ENCODE data around the gene MFAP2.
A peak's percentile ranks its signal among the peaks of the same experiment; 100 is the strongest.
"Not testable (repeated sequence)": the region's sequence is repeated elsewhere in the genome, so short reads cannot be mapped to it uniquely, and the experiment has no call there.

Gene MFAP2

DNA sequence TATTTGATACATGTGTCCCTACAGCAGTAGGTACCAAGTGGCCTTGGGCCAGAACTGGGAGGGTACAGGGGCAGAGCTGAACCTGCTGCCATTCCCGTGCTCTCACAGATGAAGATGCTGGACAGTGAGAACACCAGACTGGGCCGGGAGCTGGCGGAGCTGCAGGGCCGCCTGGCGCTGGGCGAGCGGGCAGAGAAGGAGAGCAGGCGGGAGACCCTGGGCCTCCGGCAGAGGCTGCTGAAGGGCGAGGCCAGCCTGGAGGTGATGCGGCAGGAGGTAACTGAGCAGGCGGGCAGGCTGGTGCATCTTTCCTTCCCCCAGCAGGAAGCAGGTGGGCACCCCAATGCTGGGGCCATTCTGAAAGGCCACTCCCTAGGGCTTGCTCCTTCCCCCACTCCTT is 21.9 kb downstream of the MFAP2 start:
- DNase-seq: no peak

GRCh38 chr1:16957731-16958130 is 22.7 kb downstream of the MFAP2 start:
- DNase-seq: no peak

DNA sequence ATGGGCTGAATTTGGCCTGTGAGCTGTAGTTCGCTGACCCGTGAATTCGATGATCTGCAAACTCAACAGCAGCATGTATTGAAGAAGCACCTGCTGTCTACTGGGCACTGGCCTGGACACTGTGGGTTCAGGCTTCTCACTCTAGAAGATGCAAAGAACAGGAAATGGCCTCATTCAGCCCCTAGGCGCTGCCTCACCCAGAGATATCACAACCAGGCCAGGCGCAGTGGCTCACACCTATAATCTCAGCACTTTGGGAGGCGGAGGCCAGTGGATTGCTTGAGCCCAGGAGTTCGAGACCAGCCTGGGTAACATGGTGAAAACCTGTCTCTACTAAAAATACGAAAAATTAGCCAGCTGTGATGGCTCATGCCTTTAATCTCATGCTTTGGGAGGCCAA is 23.6 kb downstream of the MFAP2 start:
- no peak for DNase-seq

GRCh38 chr1:16955186-16955585 is 25.2 kb downstream of the MFAP2 start:
- DNase-seq: no peak

GRCh38 chr1:16954579-16954978 is 25.8 kb downstream of the MFAP2 start:
- DNase-seq: no peak

DNA sequence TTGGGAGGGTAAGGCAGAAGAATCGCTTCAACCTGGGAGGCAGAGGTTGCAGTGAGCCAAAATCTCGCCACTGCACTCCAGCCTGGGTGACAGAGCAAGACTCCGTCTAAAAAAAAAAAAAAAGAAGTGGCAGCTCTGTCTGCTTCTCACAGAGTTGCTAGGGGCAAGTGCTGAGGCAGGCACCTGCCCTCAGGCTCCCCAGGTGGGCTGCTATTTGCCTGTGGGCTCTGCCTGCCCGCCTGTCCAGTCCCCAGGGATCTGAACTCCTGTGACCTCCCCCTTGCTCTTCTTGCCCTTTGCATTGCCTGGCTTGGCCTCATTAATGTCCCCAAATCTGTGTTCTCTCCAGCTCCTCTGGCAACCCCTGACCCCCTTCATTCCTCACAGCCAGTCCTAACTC is 28.0 kb downstream of the MFAP2 start:
- not testable (repeated sequence) for DNase-seq

DNA sequence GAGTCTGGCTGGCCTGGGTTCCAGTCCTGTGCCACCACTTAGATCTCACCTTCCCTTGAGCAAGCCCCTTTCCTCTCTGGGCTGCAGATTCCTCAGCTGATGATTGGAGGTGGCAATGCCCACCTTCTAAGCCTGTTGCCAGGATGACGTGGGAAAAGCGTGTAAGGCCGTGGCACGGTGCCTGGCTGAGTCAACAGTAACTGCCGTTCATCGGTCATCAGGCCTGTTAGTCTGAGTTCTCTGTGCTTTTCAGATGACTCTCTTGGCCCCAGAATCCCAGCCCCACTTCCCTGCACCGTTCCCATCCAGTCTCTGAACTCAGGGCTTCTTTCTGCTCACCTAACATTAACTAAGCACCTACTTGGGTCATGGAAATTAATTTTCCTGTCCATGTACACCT is 31.4 kb downstream of the MFAP2 start:
- DNase-seq: not testable (repeated sequence)

DNA sequence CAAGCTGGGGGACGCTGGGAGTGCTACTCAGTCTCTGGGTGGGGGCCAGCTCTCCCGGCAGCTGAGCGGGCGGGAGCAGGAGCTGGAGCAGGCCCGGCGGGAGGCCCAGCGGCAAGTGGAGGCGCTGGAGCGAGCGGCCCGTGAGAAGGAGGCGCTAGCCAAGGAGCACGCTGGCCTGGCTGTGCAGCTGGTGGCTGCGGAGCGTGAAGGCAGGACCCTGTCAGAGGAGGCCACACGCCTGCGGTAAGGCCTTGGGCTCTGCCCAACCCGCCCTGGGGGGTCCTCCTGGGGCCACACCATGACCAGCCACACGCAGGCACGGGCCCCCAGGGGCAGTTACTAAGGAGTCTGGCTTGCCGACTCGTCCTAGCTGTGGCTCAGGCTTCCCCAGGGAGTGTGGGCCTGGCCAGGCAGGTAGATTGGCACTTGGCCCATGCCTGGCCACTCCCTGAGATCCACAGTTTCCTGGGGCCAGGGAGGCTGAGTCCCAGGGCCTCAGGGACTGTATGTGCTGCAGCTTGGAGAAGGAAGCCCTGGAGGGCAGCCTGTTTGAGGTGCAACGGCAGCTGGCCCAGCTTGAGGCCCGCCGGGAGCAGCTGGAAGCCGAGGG is 32.0 kb downstream of the MFAP2 start:
- DNase-seq: not testable (repeated sequence)

DNA sequence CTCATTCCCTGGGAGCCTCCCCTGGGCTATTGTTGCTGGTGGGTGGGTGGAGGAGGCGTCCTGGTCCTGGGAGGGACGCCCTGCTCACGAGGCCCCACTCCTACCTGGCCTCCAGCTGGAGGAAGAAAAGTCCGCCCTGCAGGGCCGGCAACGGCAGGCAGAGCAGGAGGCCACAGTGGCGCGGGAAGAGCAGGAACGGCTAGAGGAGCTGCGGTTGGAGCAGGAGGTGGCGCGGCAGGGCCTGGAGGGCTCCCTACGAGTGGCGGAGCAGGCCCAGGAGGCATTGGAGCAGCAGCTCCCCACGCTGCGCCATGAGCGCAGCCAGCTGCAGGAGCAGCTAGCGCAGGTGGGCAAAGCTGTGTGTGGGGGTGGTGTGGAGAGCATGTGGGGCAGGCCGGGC is 33.8 kb downstream of the MFAP2 start:
- no peak for DNase-seq

- not testable (repeated sequence) for DNase-seq
These were observed 34.2 kb downstream of the MFAP2 start for GRCh38 chr1:16946185-16946584.

DNA sequence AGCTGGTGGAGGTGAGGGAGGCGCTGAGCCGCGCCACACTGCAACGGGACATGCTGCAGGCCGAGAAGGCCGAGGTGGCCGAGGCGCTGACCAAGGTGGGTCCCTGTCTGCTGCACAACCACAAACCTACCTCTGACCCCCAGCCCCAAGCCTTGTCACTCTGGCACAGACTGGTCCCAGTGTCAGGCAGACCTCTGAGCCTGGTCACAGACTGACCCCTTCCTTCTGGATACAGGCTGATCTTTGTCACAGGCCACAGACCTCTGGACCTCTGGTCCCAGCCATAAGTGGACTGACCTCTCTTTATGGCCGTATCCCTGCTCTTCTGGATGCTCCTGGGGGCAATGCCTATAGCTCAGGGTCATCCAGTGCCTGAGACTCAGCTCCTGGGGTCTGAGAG is 34.9 kb downstream of the MFAP2 start:
- not testable (repeated sequence) for DNase-seq

GRCh38 chr1:16944038-16944437 is 36.4 kb downstream of the MFAP2 start:
- DNase-seq: no peak

GRCh38 chr1:16939386-16940180 is 40.8 kb downstream of the MFAP2 start:
- not testable (repeated sequence) for DNase-seq

DNA sequence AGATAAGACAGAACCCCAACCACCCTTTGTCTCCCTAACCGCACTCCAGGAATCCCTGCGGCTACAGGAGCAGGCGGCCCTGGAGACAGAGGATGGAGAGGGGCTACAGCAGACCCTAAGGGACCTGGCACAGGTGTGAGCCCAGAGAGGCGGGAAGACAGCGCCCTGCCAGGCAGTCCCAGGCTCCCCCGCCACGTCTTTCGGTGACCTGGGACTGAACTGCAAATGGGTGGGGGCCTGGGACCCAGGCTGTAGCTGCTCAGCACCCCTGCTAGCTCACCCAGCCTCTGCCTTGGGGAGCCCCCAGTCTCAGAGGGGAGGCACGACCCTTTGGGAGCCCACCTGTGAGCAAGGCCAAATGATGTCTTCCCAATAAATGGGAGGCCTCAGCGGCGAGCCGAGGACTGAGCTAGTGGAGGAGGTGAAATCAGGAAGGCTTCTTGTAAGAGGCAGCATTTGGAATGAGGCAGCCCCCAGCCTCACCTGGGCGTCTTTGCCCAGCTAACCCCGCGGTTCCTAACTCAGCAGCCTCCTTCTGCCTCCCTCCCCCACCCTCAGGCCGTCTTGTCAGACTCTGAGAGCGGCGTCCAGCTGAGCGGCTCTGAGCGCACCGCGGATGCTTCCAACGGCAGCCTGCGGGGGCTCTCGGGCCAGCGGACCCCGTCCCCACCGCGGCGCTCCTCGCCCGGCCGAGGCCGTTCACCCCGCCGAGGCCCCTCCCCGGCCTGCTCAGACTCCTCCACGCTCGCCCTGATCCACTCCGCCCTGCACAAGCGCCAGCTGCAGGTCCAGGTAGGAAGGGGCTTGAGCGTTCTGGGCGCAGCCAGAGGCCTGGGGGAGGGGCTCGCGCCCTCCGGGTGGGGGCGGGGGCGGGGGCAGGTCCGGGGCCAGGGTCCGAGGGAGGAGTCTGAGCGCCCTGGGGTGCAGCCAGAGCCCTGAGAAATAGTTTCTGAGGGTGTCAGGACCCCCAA is 41.8 kb downstream of the MFAP2 start:
- DNase-seq: no peak

- DNase-seq: not testable (repeated sequence)
These were observed 43.8 kb downstream of the MFAP2 start for GRCh38 chr1:16936580-16936979.

DNA sequence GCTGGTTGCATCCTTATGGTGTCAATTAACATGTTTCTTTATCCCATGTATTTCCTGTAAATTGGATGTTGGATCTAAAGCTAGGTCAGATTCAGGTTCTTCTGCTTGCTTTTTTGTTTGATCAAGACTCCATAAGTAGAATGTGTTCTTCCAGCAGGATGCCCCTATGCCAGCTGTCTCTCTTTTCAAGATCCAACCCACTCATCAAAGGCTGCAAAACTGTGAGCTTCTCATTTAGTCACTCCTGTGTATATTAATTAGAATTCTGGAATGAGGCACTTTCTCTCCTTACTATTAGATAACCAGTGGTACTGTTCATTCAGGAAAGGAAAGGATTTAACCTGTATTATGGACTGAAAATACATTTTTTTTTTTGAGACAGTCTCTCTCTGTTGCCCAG is 46.5 kb downstream of the MFAP2 start:
- not testable (repeated sequence) for DNase-seq

DNA sequence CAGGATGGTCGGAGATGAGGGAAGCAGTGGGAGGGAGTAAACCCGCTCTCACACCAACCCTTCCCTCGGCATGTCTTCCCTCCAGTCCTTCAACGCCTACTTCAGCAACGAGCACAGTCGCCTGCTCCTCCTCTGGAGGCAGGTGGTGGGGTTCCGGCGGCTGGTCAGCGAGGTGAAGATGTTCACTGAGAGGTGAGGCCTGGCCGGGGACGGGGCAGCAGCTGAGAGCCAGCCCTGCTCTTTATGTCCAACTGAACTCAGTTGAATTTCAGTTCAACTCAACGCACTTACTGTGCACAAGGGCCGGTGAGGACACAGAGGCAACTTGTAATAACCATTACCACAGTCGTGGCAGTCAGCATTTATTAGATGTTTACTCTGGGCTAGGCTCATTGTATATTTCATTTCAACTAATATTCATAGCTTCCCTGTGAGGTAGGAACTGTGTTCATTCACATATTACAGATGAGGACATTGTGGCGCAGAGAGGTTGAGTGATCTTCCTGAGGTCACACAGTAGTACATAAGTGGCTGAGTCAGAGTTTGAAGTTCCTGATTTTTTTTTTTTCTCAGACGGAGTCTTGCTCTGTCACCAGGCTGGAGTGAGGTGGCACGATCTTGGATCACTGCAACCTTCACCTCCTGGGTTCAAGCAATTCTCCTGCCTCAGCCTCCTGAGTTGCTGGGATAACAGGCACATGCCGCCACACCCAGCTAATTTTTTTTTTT is 49.0 kb downstream of the MFAP2 start:
- DNase-seq: peak; percentile 53 to 65 (median 55)

DNA sequence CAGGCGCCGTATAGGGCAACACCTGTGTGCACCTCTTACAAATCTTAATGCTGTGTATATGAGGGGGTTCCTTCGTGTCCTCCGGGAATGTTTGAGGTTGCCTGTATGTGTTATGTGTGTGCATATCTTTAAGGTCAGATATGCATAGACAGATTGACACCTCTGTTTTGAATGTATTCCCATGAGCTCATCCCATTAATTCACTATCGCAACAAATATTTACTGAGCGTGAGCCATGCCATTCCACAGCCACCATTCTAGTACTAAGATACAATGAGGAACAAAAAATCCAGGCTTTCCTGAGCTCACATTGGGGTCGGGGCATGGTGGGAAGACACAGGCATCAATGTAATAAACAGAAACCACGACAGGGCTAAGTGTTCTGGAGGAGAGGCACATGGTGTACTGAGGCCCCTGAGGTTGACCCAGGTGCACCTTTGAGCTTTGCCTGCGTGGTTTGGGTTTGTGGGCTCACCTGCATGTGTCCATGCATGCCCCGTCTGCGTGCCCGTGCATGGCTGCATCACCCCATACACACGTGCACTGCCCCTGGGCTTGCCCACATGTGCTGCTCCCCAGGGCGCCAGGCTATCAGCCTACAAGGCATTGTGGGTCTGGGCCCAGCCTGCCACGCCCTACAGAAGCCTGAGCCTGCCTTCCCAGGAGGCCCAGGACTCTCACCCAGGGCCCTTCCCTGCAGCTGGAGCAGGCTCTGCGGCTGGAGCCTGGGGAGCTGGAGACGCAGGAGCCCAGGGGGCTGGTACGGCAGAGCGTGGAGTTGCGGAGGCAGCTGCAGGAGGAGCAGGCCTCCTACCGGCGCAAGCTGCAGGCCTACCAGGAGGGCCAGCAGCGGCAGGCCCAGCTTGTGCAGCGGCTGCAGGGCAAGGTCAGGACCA is 51.0 kb downstream of the MFAP2 start:
- not testable (repeated sequence) for DNase-seq

DNA sequence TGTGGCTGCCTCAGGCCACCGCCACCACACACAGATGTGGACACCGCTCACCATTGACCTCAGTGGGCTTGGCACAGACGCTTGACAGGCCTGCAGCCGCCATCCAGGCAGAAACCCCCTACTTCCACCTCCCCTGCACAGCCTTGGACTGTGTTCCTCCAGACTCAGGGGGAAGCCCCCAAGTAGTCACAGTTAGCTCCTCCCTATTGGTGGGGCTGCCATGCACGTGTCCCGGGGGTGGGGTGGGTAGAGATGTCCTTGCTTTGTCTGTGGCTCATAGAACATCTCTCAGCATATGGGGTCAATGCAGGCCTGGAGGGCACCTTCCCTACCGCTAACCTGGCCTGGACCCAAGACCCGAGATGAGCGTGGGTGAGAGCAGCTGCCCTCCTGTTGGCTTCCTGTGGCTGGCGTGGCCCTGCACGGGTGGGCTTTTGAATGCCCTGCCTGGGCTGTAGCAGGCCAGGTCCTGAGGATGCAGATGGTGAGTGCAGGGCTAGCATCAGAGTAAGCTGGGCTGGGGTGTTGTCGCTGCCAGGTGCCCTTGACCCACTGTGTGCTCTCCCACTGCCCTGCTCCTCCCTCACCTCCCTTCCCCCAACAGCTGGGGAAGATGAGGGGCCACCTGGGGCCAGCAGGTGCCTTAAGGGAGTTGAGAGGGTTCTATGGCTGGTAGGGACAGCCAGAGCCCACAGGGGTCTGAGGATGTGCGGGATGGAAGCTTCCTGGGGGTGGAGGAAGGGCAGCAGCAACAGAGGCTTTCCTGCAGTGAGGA is 52.5 kb downstream of the MFAP2 start:
- peak in 2 of 3 donors; percentile 30 to 36 for DNase-seq

GRCh38 chr1:16927256-16927655 is 53.2 kb downstream of the MFAP2 start:
- DNase-seq: no peak
